IPS-NIHi7 (cell line): ENCODE measurements around the gene SPA17.
A peak's percentile ranks its signal among the peaks of the same experiment; 100 is the strongest.

ENCODE experiments used
- DNase-seq: peaks from one replicate; pipeline ENCODE4 v3.0.0; 2012; ENCODE audit warnings: mixed read lengths; ENCODE audit errors: extremely low spot score

Gene SPA17

DNA sequence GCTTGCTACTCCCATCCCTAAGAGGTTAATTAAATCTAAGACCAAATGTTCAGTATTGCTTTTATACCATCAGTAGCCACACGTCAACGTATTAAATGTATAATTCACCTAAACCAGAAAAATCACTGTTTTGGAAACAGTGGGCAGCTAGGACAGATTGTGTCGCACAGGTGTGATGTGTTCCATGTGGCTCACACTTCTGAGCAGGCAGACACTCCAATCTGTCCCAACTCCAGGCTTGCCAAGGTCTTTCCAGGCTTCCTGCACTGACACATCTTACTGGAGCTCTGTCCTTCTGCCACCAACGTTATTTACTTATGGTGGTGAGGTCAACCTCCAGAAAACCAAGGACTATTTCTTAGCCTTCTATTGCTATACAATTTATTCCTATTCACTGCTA is 11.6 kb upstream of the SPA17 start:
- DNase-seq: no peak

DNA sequence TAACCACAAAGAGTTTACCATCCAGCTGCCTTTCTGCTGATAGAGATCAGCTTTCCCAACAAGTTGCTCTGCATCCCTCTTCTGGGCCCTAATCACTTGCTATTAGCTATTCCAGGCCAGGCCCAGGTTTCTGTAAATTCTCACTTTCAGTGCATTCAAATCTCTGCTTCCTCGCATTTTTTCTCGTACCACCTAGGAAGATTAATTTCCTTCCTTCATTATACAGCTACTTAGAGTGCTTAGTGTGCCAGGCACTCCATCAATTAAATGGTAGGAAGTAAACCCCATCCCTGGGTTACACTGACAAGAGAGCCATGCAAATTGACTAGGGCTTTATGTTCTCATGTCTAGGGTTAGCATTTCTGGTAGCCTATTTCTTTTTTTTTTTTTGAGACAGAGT is 9.8 kb upstream of the SPA17 start:
- DNase-seq: no peak

DNA sequence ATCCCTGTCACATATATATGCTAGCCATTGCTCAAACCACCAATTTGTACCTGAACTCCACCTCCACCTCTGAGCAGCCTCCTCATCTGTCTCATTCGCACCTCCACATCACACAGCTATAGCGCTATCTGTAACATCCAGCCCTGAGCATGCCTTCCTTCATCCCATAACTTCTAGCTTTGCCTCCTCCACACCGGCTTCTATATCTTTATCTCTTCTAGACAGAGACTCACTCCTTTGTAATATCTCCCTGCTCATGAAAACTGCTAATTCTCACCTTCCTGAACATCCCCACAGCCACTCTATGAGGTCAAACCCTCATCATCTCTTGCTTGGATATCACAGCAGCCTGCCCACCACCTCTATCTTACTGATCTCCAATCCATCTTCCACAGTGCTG is 6.1 kb upstream of the SPA17 start:
- DNase-seq: no peak

DNA sequence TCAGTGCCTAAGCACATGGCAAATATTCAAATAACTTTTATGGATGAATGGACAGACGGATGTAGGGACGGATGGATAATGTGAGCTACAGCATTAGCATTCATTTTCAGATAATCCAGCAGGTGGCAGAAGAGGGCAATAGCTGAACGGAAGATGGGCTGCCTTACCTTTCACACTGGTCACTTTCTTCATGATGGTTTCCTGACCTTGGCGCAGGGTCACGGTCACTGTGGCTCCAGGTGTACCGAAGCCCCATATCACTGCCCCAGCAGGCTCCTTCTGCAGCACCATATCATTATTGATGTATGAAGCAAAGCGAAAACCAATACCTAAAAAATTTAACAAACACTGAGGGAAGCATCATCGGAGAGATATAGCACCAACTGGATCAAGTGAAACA is 4.5 kb upstream of the SPA17 start:
- DNase-seq: peak; percentile 73

DNA sequence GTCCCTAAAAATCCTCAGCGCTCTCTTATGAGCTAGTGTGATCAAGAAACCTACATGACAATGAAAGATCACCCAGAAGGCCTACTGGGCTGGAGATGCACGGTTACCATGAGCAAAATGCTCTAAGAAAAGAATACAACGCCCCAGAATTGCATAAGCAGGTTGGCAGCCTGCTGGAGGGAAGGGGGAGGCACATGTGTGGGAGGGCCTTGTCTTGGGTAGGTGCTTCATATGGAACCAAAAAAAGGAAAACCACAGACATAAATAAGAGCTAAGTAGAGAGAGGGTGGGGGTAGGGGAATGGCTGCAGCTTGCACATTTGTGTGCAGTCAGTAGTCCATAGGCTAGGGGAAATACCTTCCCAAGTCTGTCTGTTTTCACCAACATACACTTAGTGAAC is 3.0 kb upstream of the SPA17 start:
- no peak for DNase-seq

DNA sequence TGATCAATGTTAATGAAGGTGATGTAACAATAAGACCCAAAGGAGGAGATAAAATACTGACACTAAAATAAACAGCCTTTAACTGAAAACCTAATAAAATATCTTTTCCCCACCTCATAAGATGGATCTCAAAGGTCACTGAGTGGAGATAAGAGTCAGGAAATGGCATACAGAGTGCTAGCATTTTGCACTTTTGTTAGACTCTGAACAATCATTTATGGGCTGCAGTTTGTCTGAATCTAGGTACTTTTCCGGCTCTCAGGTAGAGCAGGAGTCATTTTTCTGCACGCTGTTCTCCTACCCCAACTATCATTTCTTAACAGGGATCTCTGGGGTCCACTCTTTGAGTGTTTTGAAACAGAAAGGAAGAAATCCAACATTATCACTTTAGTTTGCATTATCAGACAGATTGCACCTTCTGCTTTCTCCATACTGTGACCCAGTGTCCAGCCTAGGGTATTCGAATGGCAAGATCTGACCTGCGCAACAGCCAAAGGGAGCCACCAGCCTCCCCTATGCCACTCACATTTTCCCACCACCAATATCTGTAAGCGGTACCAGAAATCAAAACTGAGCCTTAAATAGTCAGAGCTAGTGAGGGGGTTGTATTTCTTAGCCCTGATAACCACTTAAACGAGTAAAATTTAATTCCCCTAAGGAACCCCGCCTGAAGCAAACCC is 1.0 kb upstream of the SPA17 start:
- DNase-seq: no peak

DNA sequence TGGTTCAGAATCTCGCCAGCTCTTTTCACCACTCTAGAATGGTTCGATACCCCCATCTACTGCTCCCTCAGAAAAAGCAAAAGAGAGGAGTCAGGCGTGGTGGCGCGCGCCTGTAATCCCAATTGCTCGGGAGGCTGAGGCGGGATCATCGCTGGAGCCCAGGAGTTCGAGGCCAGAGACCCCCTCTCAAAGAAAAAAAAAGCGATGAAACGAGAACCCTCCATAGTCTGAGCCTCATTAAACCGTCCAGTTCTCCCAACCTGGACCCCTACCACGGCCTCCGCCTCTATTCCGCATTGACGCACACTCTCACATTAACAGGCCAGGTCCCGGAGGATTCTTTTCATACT is 439 bp downstream of the SPA17 start:
- DNase-seq: peak; percentile 12

DNA sequence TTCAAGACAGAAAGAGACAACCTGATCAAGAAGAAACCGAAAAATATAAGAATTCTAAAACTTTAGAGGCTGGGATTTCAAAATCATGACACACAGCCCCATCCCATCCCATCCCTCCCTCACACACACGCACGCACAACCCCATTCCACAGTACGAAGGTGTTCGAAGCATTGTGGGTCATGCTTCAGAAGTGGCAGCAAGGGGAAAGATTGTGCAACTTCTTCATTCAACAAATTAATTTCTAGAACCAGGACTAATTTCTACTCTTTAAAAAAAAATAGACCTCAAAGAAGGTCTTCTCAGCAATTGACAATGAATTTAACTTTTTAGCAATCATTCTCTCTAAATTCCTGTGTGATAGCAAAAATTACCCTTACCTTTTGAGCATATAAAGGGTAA is 867 bp downstream of the SPA17 start:
- DNase-seq: no peak

DNA sequence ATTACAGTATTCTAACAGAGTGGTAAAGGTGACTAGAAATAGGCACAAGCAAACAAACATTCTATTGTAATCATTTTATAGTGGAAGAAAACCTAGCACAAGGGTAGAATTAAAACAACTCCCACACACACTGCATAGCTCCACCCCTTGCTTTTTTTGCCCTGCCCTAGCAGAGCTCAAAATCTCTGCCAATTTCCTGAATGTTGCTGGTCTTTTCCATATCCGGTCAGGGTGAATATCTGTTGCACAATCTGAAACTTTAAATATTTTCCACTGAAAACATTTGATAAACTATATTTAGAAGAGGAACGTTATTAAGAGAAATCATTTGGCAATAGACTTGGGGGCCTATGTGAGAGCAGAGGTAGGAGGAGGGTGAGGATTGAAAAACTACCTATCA is 2.7 kb downstream of the SPA17 start:
- no peak for DNase-seq

DNA sequence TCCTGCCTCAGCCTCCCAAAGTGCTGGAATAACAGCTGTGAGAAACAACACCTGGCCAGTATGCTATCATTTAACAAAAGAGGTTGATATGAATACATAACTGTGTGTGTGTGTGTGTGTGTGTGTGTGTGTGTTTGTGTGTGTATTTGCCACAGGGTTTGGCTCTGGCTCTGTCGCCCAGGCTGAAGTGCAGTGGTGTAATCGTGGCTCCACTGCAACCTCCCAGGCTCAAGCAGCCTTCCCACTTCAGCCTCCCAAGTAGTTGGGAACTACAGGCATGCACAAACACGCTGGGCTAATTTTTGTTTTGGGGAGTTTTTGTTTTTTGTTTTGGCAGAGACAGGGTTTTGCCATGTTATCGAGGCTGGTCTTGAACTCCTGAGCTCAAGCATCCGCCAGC is 4.7 kb downstream of the SPA17 start:
- no peak for DNase-seq

DNA sequence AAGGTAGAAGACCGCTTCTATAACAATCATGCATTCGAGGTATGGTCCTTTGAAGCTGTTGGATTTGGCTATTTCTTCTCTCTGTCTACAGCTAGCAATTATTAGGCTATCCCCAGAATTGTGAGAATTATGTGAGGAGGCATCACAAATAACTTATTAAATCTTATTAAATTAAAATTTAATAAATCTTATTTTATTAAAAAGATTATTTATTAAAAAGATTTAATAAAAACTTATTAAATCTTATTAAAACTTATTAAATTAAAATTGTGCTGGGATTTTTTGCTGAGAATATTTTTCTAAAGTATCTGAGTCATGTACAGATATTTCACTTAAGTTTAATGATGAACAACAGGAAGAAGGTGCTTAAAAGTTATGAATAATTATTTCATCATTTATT is 7.7 kb downstream of the SPA17 start:
- DNase-seq: no peak

DNA sequence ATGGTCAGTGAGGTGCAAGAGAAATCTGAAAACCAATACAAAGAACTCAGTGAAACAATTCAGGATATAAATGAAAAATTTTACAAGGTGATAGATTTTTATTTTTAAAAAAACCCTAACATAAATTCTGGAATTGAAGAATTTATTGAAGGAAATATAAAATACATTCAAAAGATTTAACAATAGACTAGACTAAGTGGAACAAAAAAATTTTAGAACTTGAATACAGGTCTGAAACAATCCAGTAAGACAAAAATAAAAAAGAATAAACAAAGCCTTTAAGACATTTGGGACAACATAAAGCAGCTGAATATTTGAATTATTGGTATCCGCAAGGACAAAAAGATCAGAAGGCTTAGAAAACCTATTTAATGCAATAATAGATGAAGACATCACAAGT is 8.7 kb downstream of the SPA17 start:
- DNase-seq: no peak

DNA sequence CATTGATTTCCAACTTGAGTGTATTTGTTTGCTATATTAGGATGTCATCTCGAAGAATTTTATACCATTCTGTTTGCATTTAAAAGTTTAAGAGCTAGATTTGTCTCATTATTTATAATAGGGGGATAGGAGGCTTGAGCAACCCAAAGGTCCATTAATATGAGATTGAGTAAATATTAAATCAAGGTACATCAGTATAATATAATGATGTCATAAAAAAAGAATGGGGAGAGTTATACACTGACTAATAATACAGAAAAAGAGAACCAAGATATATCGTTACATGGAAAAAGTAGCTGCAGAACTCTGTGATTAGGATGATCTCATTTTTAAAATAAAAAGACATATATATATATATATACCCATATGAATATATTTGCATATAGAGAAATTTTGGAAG is 19.4 kb downstream of the SPA17 start:
- no peak for DNase-seq

DNA sequence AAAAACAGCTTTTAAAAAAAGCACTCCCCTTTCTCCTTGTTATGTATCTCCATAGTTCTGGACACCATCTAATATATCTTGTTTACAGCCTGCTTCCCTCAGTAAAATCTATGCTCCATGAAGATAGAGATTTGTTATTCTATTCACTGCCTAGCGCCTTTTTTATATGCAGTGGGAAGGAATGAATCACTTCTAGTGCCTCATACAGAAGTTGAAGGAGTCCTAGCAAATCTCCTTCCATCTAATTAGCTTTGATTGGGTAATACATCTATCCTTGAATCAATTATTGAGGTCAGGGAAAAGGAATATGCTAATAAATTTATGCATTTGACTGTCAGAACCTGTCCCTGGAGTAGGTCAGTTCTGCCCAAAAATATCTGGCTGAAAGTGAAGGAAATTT is 25.8 kb downstream of the SPA17 start:
- DNase-seq: no peak

DNA sequence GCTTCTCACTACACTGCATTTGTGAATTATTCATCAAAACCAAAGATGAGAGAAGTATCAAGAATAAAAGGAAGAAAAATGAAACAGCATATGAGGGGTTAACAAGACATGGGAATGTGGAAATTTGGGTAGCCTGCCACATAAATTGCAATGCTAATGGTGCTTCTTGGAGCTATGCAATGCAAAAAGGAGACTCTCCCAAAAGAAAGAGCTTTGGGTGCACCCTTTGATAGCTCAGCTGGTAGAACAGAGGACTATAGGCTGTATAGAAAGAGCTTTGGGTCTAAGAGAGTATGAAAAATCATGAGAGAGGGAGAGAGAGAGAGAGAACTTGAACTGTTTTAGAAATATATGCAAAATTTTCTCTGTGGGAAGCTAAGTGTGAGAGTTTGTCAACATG is 26.3 kb downstream of the SPA17 start:
- DNase-seq: no peak

DNA sequence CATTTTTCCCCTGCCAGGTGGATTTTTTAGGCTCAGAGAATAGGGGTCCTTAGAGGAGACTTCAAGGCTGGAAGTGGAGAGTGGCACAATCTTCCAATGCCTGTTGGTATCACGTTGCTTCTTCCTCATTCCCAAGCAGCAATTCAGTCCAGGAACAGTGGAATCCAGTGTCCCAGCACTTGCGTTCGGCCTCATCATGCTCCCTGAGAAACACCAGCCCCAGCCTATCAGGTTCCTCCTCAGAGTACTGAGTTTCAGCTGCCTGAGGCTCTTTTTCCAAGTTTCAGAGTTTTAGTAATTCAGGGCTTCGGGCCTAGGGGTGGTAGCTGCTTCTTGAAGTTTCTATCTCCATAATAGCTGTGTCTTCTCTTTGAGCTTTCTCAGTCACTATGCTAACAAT is 34.1 kb downstream of the SPA17 start:
- no peak for DNase-seq

DNA sequence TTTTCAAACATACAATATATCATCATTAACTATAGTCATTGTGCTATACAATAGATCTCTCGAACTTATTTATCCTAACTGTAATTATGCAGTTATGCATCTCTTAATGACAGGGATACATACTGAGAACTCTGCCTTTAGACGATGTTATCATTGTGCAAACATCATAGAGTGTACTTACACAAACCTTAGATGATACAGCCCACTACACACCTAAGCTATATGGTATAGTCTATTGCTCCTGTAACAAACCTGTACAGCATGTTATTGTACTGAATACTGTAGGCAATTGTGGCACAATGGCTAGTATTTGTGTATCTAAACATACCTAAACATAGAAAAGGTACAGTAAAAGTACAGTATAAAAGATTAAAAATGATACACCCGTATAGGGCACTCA is 38.7 kb downstream of the SPA17 start:
- no peak for DNase-seq

DNA sequence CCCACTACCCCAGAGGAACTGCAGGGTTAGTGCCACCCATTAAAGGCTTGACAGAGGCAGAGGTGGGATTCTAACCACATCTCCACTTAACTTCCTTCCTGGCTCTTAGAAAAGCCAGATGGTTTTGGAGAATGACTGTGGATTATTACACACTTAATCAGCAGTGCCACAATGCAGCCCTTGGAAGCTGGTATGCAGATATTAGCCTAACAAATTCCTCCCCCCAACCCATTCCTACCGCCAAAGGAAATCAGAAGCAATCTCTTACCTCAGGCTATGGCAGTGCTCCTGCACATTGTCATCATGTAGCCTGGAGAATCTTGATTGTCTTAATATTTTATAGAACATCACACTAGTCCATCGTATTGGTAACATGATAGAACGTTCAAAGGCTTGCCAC is 42.9 kb downstream of the SPA17 start:
- DNase-seq: no peak

DNA sequence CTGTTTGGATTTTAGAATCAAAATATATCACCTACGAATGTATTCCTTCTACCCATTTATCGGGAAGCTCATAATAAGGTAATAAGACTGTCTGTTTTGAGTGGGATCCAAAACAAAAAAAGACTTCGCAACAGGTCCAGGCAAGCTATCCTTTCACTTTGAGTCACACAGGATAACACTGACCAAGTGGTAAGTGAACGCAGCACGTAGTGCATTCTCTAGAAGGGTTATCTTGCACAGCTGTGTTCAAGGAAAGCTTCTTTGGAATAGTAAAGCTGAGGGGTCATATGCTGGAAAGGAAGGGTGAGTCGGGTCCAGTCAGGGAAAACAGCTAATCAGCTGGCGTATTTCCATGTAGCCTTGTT is 43.7 kb downstream of the SPA17 start:
- DNase-seq: no peak

DNA sequence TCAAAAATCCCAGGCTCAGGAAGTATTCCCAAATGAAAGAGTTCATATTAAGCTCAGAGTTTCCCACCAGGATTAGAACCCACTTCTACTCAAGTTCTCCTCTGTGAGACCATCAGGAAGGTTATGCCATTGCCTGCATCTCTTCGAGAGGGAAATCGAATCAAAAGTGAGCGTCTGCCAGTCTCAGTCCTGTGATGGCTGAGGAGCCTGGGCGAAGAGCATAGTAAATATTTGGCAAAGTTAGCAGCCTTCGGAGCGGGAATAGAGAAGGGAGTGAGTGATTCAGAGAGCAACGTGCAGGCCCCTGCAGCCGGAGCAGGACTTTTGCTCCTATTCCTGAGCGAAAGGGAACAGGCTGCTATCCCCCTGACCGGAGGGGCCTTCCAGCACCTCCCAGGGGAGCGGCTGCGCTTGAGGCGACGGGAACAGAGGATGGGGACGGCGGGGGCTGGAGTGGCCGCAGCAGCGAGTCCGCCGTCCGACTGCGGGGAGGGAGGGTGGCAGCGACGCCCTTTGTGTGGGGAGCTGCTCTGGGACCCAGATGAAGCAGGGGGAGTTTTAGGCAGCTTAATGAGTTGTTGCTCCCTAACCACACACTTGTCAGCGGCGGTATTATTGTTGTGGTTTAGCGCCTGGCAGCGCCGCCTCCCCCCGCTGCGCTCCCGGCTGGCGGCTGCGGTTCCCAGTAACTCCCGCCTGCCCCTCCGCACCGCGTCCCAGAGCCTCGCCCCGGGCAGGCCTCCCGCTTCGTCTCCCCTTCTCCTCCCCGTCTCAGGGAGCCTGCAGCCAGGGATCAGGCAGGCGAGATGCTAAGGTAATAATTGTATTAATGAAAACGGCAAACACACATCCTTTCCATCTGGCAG is 44.3 kb downstream of the SPA17 start:
- peak; percentile 59 for DNase-seq

DNA sequence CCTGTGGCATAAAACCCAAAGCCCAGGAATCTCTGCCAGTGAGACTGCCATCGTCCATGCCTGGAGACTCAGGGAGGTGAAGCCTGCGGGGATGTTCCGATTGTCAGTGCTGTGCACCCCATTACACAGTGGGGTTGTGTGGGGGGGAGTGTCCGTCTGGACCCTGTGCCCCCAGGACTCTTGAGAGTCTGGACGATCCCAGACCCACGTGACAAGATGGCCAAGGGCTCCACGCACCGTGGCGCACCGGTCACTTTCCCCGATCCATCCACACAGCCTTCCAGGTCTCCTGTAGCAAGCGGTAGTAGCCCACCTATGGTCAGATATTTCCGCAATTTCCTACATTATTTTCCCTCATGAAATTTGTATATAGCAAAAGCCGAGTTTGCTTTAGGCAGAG is 45.1 kb downstream of the SPA17 start:
- DNase-seq: no peak

DNA sequence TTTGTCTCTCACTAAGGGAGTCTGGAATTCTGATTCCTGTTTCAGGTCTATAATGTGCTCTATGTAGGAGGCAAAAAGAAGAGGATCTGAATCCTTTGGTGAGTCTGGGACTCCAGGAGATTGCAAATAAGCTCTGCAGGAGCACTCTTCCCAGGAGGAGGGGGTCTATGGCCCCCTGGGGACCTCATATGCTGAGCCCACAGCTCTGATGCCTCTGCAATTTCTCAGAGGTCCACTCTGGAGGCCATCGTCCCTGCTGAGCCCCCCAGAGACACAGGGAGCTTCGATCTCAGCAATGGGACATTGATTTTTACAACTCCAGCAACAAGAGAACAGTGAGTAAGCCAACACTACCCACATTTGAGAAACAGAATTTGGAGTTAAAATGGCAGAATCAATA is 45.8 kb downstream of the SPA17 start:
- no peak for DNase-seq

DNA sequence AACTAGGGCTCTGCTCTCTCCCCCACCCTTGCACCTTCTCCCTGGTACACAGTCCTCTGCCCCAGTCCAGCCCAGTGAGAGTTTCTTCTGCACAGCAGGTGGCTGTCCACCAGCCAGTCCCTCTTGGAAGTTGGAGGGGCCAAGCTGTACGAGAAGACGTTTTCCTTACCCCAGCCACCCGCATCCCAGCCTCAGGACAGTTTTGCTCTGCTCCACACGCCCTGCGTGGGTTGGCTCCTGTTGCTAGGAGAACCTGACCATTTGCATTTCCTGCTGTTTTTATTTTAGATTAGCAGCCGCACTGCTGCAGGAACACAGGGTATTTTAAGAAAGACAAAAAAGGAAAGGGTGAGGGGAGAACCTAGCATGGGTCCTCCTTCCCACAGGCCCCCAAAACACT is 48.5 kb downstream of the SPA17 start:
- no peak for DNase-seq
